Stimulated activated CD4-positive, alpha-beta T cell treated with anti-CD3 and anti-CD28 coated beads, Interleukin-4, amount 100 ng/mL, for 1 hour (primary cell): ENCODE measurements around the gene AP1G2.
"Not testable (repeated sequence)": the region's sequence is repeated elsewhere in the genome, so short reads cannot be mapped to it uniquely, and the experiment has no call there.

Source experiments
- DNase-seq: peaks from one replicate; pipeline ENCODE4 v3.0.0-alpha.2; 2020

Gene AP1G2

DNA sequence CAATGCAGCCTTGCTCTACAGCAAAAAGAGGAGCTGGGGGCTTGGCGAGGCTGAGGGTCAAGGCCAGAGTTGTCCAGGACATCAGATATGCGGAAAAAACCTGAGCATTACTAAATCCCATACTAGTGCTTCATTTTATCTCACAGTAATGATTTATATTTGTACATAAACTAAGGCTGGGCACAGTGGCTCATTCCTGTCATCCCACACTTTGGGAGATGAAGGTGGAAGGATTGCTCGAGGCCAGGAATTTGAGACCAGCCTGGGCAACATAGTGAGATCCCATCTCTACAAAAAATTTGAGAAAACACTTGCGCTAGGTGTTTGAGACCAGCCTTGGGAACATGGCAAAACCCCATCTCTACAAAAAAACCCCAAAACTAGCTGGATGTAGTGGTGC, 22.6 kb upstream of the AP1G2 start:
- no peak for DNase-seq

GRCh38 chr14:23589606-23590005, 22.0 kb upstream of the AP1G2 start:
- no peak for DNase-seq

DNA sequence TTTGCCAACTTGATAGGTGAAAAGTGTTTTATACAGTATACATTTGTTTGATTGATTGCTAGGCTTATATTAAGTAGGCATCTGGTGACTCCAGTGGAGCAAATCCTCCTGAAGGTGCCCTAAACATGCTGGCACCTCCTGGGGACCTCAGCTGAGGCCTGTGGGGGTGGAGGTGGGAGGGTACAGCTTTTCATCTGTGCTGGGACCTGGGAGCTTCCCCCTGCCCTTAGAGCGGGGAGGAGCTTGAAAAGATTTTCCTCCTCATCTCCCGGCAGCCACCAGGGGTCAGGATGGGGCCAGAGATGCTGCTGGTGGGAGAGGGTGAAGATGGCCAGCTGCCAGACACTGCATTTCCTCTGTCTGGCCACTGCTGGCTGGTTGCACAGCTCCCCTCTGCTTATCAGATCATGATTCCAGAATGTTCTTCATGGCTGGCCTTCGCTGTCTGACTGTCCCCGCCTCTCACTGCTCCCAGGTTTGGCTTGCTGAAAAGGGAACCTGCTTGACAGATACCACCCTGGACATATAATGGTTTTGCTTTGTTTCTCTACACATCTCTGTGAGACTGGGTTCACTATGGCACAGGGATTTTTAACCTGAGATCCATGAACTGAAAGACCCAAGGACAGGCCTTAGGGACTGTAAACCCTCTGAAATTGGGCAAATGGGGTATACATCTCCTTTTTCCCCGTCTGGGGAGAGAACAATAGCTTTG, 21.4 kb upstream of the AP1G2 start:
- DNase-seq, result peak; percentile 73

- not testable (repeated sequence) for DNase-seq
These were observed 17.1 kb upstream of the AP1G2 start for GRCh38 chr14:23584527-23585203.

DNA sequence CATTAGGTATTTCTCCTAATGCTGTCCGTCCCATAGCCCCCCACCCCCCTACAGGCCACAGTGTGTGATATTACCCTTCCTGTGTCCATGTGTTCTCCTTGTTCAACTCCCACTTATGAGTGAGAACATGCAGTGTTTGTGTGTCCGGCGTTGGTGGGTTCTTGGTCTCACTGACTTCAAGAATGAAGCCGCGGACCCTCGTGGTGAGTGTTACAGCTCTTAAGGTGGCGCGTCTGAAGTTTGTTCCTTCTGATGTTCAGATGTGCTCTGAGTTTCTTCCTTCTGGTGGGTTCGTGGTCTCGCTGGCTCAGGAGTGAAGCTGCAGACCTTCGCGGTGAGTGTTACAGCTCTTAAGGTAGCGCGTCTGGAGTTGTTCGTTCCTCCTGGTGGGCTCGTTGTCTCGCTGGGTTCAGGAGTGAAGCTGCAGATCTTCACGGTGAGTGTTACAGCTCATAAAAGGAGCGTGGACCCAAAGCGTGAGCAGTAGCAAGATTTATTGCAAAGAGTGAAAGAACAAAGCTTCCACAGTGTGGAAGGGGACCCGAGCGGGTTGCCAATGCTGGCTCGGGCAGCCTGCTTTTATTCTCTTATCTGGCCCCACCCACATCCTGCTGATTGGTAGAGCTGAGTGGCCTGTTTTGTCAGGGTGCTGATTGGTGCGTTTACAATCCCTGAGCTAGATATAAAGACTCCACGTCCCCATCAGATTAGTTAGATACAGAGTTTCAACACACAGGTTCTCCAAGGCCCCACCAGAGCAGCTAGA, 16.4 kb upstream of the AP1G2 start:
- not testable (repeated sequence) for DNase-seq

DNA sequence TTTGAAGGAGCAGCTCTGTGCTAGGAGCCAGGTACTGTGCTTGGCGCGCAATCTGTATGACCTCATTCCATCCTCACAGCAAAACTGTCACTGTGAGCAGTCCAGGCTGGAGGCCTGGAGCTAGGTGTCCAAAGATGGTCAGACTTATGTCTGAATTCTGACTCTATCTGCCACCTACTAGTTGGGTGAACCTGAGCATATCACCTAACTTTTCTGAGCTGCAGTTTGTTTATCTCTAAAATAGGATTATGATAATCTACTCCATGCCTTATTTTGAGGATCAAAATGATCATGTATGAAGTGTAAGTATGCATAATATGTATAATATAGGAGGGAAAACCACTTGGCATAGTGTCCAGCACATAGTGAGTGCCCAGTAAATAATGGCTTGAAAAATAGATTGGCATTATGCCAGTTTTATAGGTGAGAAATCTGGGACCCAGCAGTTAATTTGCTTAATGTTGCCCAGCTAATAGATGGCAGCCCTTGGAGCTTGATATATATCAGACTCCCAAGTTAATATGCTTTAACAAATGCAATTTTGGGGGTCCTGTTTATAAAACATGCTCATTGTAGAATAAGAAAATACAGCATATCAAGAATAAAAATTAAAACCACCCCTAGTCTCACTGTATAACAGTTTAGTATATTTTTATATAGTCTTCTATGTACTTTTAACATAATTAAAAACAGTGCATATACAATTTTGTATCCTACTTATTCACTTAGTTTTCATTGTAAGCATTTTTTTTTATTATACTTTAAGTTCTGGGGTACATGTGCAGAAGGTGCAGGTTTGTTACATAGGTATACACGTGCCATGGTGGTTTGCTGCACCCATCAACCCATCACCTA, 15.5 kb upstream of the AP1G2 start:
- no peak for DNase-seq

GRCh38 chr14:23580948-23581281, 13.3 kb upstream of the AP1G2 start:
- no peak for DNase-seq

GRCh38 chr14:23580152-23580926, 12.7 kb upstream of the AP1G2 start:
- no peak for DNase-seq

GRCh38 chr14:23579739-23580138, 12.1 kb upstream of the AP1G2 start:
- no peak for DNase-seq

- no peak for DNase-seq
These were observed 11.7 kb upstream of the AP1G2 start for GRCh38 chr14:23579311-23579630.

DNA sequence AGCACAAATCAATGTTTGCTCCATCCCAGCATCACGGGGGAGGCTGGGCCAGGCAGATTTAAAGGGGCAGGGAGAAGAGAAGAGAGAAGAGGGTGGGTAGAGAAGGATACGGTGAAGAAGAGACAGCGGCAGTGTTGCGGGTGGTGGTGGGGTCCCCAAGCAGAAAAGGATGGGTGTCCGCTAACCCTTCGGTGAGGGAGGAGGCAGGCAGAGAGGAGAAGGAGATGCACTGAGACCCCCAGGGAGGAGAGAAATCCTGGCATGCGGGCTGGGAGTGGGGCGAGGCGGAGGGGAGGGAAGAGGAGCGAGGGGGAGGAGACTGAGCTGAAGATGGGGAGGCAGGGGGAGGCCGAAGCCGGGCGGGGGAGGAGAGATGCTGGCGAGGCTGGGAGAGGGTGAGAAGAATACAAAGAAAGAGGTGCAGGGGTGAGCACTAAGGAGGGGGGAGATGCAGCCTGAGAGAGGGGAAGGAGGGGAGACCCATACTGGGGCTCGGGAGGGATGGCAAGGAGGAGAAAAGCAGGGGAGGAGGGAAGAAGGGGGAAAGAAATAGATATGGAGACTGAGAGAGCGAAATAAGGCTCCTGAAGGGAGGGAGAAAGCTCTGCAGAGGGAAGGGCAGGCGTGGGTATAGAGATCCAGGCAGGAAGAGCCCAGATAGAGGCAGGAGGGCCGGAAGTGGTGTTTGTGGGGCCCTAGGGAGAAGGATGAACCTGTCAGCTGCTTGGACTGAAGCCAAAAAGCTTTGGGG, 11.1 kb upstream of the AP1G2 start, which contains the start of gene JPH4:
TSS of gene JPH4 (minus strand) at position 231 of the 751 bp plus-strand sequence. CDS start 1,337 bp downstream, outside the sequence.
- DNase-seq, result no peak

GRCh38 chr14:23577710-23578392, 10.3 kb upstream of the AP1G2 start:
- no peak for DNase-seq

DNA sequence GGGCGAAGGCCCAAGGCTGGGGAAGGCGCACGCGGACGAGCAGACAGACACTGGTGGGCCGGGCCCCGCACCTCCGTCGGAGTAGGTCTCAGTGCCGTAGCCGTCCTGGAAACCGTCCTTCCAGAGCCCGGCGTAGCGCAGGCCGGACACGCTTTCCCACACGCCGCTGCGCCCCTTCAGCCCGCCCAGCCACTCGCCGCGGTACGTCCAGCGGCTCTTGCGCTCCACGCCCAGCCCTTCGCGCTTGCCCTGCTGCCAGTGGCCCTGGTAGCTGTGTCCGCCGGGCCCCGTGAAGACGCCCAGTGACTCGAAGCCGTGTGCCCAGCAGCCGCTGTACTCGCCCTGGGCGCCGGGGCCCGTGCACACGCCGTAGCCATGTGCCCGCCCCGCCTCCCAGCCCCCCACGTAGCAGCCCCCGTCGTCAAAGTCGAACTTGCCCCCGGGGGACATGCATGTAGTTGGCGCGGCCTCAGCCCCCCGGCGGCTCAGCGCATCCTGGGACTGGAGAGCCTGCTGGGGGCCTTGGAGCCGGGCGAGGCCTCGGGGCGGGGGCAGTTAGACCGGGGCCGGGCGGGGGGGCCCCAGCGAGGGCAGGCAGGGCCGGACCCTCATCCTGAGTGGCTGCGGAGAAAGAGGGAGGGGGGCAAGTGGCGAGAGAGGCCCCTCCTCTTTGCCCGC, 9.6 kb upstream of the AP1G2 start:
- no peak for DNase-seq

- DNase-seq, result no peak
These were observed 5.9 kb upstream of the AP1G2 start for GRCh38 chr14:23573384-23574015.

- DNase-seq, result no peak
These were observed 5.2 kb upstream of the AP1G2 start for GRCh38 chr14:23572836-23573235.

GRCh38 chr14:23572524-23572828, 4.9 kb upstream of the AP1G2 start:
- no peak for DNase-seq

DNA sequence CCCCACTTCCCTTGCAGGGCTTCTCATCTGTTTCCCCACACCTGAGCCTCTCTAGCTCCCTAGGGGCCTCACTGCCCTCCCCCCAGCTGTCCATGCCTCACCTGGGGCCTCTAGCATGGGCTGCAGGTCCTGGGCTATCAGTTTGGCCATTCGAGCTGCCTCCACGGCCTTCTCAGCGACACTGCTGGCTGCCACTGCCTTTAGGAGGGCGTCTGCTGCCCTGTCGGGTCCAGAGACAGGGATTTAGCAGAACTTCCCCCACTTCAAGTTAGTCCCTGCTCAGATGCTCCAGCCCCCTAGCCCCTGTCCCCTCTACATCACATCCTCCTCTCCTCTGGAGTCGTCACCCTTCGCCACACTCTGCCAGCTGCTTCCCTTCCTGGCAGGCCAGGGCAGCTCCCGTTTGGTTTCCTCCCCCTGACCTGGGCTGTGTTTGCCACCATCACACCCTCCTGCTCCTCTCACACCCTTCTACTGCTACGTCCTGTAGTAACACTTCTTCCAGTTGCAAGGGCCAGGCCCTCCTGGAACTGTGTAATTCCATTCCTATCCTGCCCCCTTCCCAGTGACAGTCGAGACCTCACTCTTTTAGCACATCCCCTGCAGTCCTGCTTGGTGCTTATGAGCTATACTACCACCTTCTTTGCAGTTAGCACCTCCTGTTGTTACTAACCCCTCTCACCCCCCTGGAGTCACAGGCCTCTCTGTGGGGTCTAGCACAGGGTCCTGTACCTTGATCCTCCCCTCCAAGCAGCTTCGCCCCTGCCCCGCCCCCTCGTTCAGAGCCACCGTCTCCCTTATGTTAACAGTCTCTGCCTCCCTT, 4.3 kb upstream of the AP1G2 start:
- no peak for DNase-seq

- no peak for DNase-seq
These were observed 3.4 kb upstream of the AP1G2 start for GRCh38 chr14:23570806-23571483.
